ENCODE measurements around the gene PPIL3.

- TF ChIP-seq, protein P1, sequence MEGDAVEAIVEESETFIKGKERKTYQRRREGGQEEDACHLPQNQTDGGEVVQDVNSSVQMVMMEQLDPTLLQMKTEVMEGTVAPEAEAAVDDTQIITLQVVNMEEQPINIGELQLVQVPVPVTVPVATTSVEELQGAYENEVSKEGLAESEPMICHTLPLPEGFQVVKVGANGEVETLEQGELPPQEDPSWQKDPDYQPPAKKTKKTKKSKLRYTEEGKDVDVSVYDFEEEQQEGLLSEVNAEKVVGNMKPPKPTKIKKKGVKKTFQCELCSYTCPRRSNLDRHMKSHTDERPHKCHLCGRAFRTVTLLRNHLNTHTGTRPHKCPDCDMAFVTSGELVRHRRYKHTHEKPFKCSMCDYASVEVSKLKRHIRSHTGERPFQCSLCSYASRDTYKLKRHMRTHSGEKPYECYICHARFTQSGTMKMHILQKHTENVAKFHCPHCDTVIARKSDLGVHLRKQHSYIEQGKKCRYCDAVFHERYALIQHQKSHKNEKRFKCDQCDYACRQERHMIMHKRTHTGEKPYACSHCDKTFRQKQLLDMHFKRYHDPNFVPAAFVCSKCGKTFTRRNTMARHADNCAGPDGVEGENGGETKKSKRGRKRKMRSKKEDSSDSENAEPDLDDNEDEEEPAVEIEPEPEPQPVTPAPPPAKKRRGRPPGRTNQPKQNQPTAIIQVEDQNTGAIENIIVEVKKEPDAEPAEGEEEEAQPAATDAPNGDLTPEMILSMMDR (IDR thresholded peaks at IDR 0.05; ENCODE audit: low read depth, low read length): no peak
- no peak for TF ChIP-seq EZH2phosphoT487 (IDR thresholded peaks at IDR 0.05; ENCODE audit: low read depth)
Measured at GRCh38 chr2:200863782-200864175, 25.1 kb downstream of the PPIL3 start.

Data from OCI-LY3 (cell line).